OCI-LY1 (cell line): ENCODE results near the gene SELENOP.
"Not testable (repeated sequence)": the region's sequence is repeated elsewhere in the genome, so short reads cannot be mapped to it uniquely, and the experiment has no call there.

Experiments
- CTCF ChIP-seq: fragments of 200-600 bp; sonication (generic), shearing (Covaris generic); IDR thresholded peaks from 2 replicates; pipeline ENCODE4 v1.5.1; 2017; ENCODE audit warnings: mild to moderate bottlenecking, antibody characterized with exemption, low read length, moderate library complexity, mixed read lengths
- EZH2 ChIP-seq: fragments of 200-600 bp; sonication (generic), shearing (Covaris generic); IDR thresholded peaks from 2 replicates; pipeline ENCODE4 v1.8.0; 2017; ENCODE audit warnings: borderline replicate concordance, mixed run types, mild to moderate bottlenecking, antibody characterized with exemption, low read length, moderate library complexity, mixed read lengths

GRCh38 chr5:42844408-42844807, 32.7 kb upstream of the SELENOP start:
- TF ChIP-seq CTCF, EZH2: not testable (repeated sequence)
